22Rv1 (cell line): Measurements from ENCODE around the gene COMTD1.

Experiments
- CTCF ChIP-seq: fragments of 450-650 bp; IDR thresholded peaks from 2 replicates; pipeline ENCODE4 v1.5.1; 2017; ENCODE audit warnings: mild to moderate bottlenecking
- ZFX ChIP-seq: fragments of 450-650 bp; IDR thresholded peaks from 2 replicates; pipeline ENCODE4 v1.6.1; 2017; ENCODE audit warnings: antibody characterized with exemption, borderline replicate concordance

- TF ChIP-seq CTCF (no peak), ZFX (no peak)
Measured at GRCh38 chr10:75247797-75248196, 12.0 kb upstream of the COMTD1 start.
